ENCODE measurements around the gene OR5H1.

- TF ChIP-seq ATF2 (tag by site-specific recombination; IDR thresholded peaks at IDR 0.05; ENCODE audit: low read depth) (no peak), ZNF121 (tag by site-specific recombination; IDR thresholded peaks at IDR 0.05) (no peak), ZBTB49 (tag by site-specific recombination; IDR thresholded peaks at IDR 0.05; ENCODE audit: low read depth) (no peak), CTCF (tag by site-specific recombination; IDR thresholded peaks at IDR 0.05) (no peak), ZNF174 (tag by site-specific recombination; IDR thresholded peaks at IDR 0.05) (no peak)
Measured at GRCh38 chr3:98099848-98100247, 30.7 kb upstream of the OR5H1 start.
